HG03558 (cell line): ENCODE measurements around the gene KAZN.

Source experiments
- ATAC-seq: cut with Tn5 transposase; IDR thresholded peaks from one replicate; pipeline ENCODE4 v1.9.1; 2021; ENCODE audit warnings: moderate number of reproducible peaks; ENCODE audit not compliant: unreplicated experiment; ENCODE audit errors: extremely low read depth

The KAZN gene

DNA sequence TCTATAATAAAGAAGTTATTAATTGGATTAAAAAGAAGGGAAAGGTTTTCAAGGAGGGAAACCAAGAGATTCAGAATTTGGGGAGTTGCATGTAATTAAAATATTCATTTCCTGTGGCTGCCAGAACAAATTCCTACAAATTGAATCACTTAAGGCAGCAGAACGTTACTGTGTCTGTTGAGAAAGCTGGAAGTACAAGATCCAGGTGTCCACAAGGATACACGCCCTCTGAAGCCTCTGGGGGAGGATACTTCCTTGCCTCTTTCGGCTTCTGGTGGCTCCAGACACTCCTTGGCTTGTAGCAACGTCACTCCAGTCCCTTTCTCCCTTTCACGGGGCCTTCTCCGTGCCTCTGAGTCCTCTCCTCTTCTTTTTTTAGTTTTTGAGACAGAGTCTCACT, 67.9 kb downstream of the KAZN start:
- no peak for ATAC-seq

DNA sequence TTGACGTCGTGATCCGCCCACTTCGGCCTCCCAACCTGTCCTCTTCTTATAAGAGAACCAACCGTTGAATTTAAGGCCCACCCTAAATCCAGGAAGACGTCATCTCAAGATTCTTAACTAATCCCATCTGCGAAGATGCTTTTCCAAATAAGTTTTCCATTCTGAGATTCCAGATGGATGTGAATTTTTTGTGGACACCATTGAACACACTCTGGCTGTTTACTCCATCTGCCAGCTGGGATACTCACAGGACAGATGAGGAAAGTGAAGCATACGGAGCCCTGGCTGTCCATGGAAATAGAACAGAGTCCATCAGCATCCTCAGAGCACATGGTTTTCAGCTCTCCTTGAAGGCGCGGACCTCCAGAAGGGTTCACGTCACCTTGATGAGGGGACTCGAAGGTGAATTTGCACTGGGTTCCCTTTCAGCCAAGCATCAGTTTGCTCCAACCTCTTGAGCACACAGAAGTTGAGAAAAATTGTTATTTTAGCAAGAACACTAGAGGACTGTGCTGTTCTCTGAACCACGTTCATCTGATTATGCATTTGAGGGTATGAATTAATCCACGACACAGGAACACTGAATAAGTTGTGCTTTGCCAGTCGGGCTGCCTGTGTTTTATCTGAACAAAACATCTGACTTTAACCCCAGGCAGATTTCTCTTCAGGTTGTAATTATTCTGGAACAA, 68.6 kb downstream of the KAZN start:
- no peak for ATAC-seq

DNA sequence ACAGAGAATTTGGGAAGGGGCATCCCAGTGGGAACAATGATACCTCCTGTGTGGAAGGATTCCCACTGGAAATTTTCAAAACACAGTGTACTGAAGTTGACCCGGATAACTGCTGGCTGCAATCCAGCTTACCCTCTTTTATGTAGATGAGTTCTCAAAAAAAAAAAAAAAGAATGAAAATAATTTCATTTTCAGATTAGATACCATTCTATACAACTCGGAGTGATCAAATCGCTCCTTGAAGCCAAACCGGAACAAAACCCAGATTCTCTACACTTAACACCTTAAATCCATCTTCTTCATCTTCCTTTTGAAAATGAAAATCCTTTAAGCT, 69.1 kb downstream of the KAZN start:
- ATAC-seq = no peak

- ATAC-seq = no peak
Measured at GRCh38 chr1:14668538-14668937, 70.1 kb downstream of the KAZN start.

- ATAC-seq = no peak
Measured at GRCh38 chr1:14672005-14672404, 73.5 kb downstream of the KAZN start.

DNA sequence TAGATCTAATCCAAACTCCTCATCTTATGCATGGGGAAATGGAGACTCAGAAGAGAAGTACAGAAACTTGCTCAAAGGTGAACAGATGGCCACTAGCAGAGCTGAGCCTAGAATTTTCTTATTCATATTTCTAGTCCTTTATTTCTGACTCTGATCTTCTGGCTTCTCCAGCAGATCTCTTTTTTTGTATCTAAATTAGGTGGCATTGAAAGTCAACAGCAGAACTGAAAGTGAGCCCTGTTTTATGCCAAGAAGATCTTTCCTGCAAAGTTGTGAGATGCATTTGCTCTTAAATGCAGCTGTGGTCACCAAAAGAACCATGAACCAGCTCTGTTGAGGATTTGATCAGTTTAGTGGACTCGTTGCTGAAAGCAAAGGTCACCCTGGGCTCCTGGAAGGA, 75.5 kb downstream of the KAZN start:
- ATAC-seq = no peak

DNA sequence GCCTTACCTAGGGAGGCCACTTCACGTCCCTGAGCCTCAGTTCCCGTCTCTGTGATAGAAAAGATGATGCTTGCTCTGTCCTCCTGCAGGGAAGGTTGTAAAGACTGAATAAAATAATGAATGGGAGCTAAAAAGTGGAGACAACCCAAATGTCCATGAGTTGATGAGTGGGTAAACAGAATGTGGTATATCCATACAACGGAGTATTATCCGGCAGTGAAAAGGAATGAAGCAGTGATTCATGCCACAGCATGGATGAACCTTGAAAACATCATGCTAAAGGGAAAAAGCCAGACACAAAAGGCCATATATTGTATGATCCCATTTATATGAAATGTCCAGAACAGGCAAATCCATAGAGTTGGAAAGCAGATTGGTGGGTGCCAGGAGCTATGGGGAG, 77.9 kb downstream of the KAZN start:
- ATAC-seq = no peak

GRCh38 chr1:14677292-14677971, 78.9 kb downstream of the KAZN start:
- no peak for ATAC-seq

- ATAC-seq = no peak
Measured at GRCh38 chr1:14678011-14678638, 79.6 kb downstream of the KAZN start.

DNA sequence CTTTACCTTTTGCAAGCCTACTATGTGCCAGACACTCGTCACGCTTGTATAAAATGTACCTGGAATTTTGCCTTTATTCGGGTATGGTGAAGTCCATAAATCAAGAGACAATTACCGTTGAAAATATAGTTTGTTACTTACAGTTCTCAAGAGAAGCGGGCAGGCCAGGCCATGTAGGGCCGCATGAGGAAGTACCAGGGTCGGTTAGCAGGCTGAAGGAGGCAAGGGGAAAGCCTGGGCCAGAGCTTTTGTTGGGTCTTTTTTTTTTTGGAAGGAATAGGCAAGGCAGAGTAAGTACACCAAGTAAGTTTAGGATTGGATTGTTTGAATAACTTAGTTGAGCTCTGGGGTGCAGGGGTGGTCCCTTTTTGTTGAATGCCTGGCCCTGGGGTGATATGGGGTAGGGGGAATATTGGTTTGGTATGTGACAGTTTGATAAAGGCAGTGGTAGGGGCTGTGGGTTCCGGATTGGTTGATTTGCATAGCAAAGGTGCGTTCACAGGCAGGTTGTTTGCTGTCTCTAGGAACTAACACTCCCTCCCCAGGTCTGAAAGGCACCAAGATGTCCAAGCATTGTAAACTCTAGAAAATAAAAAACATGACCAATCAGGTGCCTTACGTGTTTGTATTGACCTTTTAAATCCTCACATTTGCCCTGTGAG, 80.7 kb downstream of the KAZN start:
- no peak for ATAC-seq

- no peak for ATAC-seq
Measured at GRCh38 chr1:14681182-14681581, 82.7 kb downstream of the KAZN start.

DNA sequence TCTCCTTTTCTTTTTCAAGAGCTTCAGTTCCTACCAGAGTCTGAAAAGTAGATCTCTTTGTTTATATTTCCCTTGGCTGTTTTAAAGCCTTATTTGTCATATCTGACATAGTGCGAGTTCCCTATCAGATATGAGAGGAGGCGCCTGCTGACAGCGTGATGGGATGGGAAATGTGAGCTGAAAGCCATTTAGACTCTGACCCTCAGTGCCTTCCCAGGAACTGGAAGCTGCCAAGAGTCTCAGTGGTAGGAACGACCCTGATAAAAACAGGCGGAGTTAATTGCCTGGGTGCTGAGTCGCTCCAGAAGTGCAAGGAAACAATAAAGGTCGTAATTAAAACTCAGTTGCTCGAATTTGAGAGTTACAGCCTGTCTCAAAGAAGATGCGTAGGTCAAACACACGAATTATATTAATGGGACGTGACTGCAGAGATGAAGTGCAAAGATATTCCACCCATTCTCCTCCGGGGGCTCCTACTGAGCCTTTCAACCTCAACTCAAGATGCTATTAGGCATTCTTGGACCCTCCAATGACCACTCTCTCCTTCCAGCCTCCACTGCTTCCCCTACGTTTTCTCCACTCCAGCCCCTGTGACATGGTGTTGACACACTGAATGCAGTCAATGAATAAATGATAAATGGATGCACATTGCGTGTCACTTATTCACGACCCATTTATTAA, 84.6 kb downstream of the KAZN start:
- no peak for ATAC-seq

DNA sequence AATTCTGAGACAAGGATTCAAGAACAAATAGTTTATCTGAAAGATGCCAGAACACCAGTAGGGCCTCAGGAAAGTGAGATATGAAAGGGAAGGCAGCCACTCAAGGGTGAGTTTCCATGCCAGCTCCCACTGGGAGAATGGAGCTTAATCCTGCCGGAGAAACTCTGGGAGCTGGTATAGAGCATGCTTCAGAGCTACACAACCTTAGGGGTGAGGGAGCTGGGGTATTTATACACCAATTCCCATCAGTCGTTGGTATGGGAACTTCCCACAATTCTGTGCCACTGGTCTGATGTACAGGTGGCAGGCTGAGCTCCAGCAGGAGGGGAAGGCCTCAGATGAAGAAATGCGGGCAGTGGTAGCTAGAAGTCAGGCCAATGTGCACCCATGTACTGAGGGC, 86.6 kb downstream of the KAZN start:
- no peak for ATAC-seq

DNA sequence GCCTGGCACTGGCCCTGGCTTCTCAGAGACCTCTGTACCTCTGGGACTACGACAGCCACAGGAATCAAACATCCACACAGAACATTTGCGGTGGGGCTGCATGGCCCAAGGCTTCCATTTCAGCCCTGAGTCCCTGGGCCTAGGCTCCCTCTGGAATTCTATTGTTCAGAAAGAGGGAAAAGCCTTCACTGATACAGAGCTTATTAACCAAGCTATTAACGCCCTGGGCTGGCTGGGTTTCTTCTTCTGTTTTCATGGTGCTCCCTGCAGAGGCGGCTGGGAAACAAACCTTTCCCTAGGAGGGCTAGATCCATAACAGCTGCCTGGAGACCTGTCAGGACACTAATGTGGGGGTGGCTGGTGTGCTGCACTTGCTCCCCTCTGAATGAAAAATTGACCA, 88.2 kb downstream of the KAZN start:
- ATAC-seq = no peak

GRCh38 chr1:14687147-14687546, 88.7 kb downstream of the KAZN start:
- ATAC-seq = no peak

- ATAC-seq = no peak
Measured at GRCh38 chr1:14689996-14690615, 91.6 kb downstream of the KAZN start.

GRCh38 chr1:14693949-14694348, 95.5 kb downstream of the KAZN start:
- ATAC-seq = no peak

GRCh38 chr1:14694589-14694988, 96.1 kb downstream of the KAZN start:
- no peak for ATAC-seq

DNA sequence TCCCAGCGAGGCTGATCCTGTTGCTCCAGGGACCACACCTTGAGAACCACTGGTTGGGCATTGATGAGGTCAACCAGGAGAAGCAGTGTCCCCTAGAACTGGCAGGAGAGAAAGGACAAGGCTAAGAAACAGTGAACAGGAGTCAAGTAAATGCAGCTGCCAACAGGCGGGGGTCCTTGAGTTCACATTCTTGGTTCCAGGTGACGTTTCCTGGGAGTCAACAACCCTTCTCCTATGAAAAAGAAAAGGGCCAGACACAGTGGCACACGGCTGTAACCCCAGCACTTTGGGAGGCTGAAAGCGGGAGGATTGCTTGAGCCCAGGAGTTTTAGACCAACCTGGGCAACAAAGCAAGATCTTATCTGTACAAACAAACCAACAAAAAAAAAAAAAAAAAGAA, 98.3 kb downstream of the KAZN start:
- no peak for ATAC-seq

GRCh38 chr1:14697353-14697752, 98.9 kb downstream of the KAZN start:
- ATAC-seq = no peak
